ENCODE data around the gene SLC35A4. TPM values are rescaled to one million over a fixed set of nuclear protein-coding genes. Genes with fewer than 3 reads are reported as not detected.

SLC35A4 gene, protein sequence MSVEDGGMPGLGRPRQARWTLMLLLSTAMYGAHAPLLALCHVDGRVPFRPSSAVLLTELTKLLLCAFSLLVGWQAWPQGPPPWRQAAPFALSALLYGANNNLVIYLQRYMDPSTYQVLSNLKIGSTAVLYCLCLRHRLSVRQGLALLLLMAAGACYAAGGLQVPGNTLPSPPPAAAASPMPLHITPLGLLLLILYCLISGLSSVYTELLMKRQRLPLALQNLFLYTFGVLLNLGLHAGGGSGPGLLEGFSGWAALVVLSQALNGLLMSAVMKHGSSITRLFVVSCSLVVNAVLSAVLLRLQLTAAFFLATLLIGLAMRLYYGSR
- total RNA-seq: 24.8 and 30.7 TPM in 2 replicates

DNA sequence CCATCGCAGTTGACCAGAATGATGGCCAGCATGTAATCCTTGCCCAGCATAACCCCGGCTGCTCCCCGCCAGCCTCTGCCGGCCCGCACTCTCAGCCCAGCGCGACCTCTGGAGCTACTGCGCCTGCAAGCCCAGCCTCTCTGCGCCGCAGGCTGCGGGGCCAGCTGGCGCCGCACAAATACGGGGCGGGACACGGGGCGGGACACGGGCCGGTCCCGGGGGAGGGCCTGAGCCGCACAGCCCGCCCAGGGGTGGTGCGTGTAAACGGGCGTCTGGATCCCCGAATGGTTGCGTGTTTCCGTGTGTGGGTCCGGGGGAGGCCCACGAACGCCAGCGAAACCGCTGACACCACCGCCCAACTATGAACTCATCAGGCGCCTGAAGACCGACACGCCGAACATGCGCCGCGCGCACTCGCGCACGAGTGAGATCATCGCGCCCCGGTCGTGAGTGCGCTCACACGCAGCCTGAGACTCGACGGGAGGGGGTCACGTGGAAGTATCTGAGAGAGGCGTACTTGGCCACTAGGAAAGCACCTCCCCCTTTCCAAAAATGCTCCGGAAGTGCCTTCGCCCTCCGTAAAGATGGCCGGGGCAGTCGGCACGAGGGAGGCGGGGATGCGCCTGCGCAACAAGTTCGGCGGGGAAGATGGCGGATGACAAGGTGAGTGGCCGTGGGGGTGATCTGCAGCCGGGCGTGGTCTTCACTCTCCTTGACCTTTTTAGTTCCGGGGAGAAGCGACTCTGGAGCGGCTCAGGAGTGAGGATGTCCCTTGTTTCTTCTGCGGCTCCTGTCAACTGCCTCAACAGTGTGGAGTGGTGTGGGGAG, at the start of gene SLC35A4, which contains the start of gene APBB3:
Gene SLC35A4 (plus strand): TSS at position 633 of the 828 bp plus-strand sequence. CDS start 2,342 bp downstream, outside the sequence.
Gene APBB3 (minus strand): TSS at position 403 of the 828 bp plus-strand sequence. CDS start 353 bp downstream, at position 50.

DNA sequence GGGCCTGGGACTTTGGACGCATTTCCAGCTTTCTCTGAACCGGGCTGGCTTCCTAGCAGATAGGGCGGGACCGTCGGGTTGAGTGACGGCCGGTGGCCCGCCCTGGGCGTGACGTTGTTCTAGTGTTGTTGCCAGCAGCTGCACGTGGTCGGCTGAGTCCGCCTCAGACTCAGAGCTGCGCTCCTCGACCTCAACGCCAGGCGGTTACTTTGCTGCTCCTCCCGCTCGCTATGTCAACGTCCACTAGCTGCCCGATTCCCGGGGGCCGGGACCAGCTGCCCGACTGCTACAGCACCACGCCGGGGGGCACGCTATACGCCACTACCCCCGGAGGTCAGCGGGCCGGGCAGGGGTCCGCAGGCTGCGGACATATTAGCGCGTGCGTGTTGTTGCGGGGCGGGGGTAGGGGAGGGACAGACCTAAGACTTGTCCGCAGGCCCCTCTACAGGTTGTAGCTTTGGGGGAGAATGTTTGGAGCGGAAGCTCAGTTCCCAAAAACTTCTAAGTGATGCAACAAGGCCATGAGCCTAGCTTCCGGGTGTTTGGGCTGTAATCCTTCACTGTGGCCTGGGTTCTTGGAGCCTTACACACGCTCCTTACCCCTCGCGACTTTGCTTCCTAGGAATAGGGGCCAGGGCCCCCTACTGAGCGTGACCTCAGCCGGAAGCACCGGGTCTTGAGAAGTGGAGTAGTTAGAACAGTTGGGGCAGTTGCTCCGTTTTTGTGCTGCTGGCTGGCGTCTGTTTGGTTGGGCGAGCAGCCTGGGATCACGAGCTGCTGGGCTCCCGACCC, 16.9 kb upstream of the SLC35A4 start, which contains the start of gene EIF4EBP3:
Gene EIF4EBP3 (plus strand): TSS at position 155 of the 792 bp plus-strand sequence. CDS start 76 bp downstream, at position 231.

DNA sequence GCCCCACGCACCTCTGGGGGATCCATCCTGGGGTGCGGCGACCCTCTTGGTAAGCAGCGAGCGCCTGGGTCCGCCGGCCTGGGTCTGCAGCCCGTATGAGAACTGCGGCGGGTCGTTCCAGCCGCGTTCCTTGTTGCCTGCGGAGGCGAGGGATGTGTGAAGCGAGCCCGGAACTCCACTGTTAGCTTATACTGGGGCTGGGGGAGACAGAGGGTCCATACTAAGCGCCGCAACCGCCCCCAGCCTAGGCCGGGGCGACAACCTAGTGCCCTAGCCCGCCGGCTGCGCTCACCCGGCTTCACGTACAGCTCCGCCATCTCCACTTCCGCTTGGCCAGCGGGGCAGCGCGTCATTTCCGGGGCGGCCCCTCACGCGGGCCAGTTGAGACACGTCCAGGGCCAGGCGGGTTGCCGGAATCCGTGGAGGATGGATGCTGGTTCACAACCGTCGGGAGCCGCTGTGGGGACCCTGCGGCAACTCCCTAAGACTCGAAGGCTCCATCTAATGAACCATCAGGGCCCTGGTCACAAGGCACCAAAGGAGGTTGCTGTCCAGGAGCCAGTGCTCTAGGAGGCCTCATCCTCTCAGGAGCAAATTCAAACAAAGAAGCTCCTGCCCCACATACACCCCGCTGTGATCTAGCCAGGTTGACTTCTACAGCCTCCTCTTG, 7.4 kb upstream of the SLC35A4 start, which contains the start of gene SRA1:
Gene SRA1 (minus strand): TSS at position 338 of the 670 bp plus-strand sequence. CDS start 21 bp downstream, at position 317.

Small RNAs within 50 kb of the gene (small RNA-seq; reads per million reads assigned to genes)
- not detected for gene RF00279
- not detected for gene RF00443

Other genes starting within 250 kb of the SLC35A4 start
- gene HBEGF, start 218.2 kb upstream of the SLC35A4 start, total RNA-seq: 30.1 and 43.6 TPM in 2 replicates
- not detected in 2 replicates for gene SLC4A9, start 204.6 kb upstream of the SLC35A4 start, total RNA-seq
- gene ANKHD1, start 163.0 kb upstream of the SLC35A4 start, total RNA-seq: 74.1 and 79.5 TPM in 2 replicates
- 0.38 and 1.3 TPM in 2 replicates for gene EIF4EBP3, start 17.2 kb upstream of the SLC35A4 start, total RNA-seq
- 21.2 and 23.5 TPM in 2 replicates for gene SRA1, start 7.4 kb upstream of the SLC35A4 start, total RNA-seq
- gene APBB3, start 230 bp upstream of the SLC35A4 start, total RNA-seq: 7.3 and 9.5 TPM in 2 replicates
- 0.57 TPM in 1 of 2 replicates, not detected in the other for gene CD14, start 68.3 kb downstream of the SLC35A4 start, total RNA-seq
- 9.8 and 20.6 TPM in 2 replicates for gene TMCO6, start 74.6 kb downstream of the SLC35A4 start, total RNA-seq
- gene NDUFA2, start 82.8 kb downstream of the SLC35A4 start, total RNA-seq: 24.4 and 30.4 TPM in 2 replicates
- gene IK, start 83.0 kb downstream of the SLC35A4 start, total RNA-seq: 72.5 and 85.6 TPM in 2 replicates
- gene WDR55, start 100.1 kb downstream of the SLC35A4 start, total RNA-seq: 28.4 and 28.8 TPM in 2 replicates
- 0.38 TPM in 1 of 2 replicates, not detected in the other for gene DND1, start 108.7 kb downstream of the SLC35A4 start, total RNA-seq
- gene HARS1, start 126.5 kb downstream of the SLC35A4 start, total RNA-seq: 48.7 and 60.9 TPM in 2 replicates
- gene HARS2, start 126.6 kb downstream of the SLC35A4 start, total RNA-seq: 31.7 and 39.1 TPM in 2 replicates
- gene ZMAT2, start 135.6 kb downstream of the SLC35A4 start, total RNA-seq: 25.2 and 32.4 TPM in 2 replicates
- not detected in 2 replicates for gene PCDHA1, start 221.3 kb downstream of the SLC35A4 start, total RNA-seq
- under 0.01 TPM in 1 of 2 replicates, not detected in the other for gene PCDHA2, start 230.0 kb downstream of the SLC35A4 start, total RNA-seq
- gene PCDHA3, start 236.2 kb downstream of the SLC35A4 start, total RNA-seq: under 0.01 and 0.19 TPM in 2 replicates
- gene PCDHA4, start 242.2 kb downstream of the SLC35A4 start, total RNA-seq: 0.10 and 0.33 TPM in 2 replicates